Vagina (tissue), 2 donors: ENCODE data around the gene CPLX1. TPM values are rescaled to one million over a fixed set of nuclear protein-coding genes. Genes with fewer than 3 reads are reported as not detected.

ENCODE experiments used
- DNase-seq, 2 donors: peaks; one replicate each; pipeline ENCODE4 v3.0.0-alpha.2; 2017; ENCODE audit errors: extremely low spot score in 2 of 2
- H3K27ac ChIP-seq: fragments of 200-600 bp; sonication (generic); one replicate; pipeline ENCODE4 v1.5.1; 2019
- H3K27me3 ChIP-seq: fragments of 200-600 bp; sonication (generic); one replicate; pipeline ENCODE4 v1.5.1; 2019
- H3K36me3 ChIP-seq, 2 donors: fragments of 200-600 bp; sonication (generic); one replicate each; pipeline ENCODE4 v1.5.1; 2017 to 2019
- H3K4me1 ChIP-seq: fragments of 200-600 bp; sonication (generic); one replicate; pipeline ENCODE4 v1.5.1; 2019
- H3K4me3 ChIP-seq, 2 donors: fragments of 200-600 bp; sonication (generic); 1 replicate in 1 of 2; 2 replicates in 1 of 2; pipeline ENCODE4 v1.5.1; 2016 to 2019
- H3K9me3 ChIP-seq: fragments of 200-600 bp; sonication (generic); one replicate; pipeline ENCODE4 v1.5.1; 2019
- POLR2A ChIP-seq, 2 donors: fragments of 450-650 bp; IDR thresholded peaks; one replicate each; pipeline ENCODE4 v1.6.1; 2017; ENCODE audit warnings: antibody characterized with exemption in 2 of 2, mild to moderate bottlenecking in 2 of 2, moderate library complexity in 2 of 2
- POLR2AphosphoS5 ChIP-seq, 2 donors: sonication (generic); formaldehyde crosslinking; IDR thresholded peaks; one replicate each; pipeline ENCODE4 v1.9.0; 2017; ENCODE audit warnings: antibody characterized with exemption in 2 of 2, mild to moderate bottlenecking in 2 of 2, low read depth in 1 of 2; ENCODE audit not compliant: insufficient read depth in 1 of 2
- intact Hi-C: fragments of 100-400 bp; cut with DNase I; formaldehyde crosslinking; loops from one replicate; pipeline ENCODE4 v1.15.1; 2023
- total RNA-seq: library from RNA; depleted of rRNA; stranded (reverse); fragments of >200 nt; gene quantifications from one replicate; pipeline ENCODE4 v1.2.3, GENCODE V29; 2016
- TF ChIP-seq, protein P1 (sequence below), 3 experiments: fragments of 450-650 bp in 2 of 3; fragments of 200-600 bp in 1 of 3; sonication (generic) in 1 of 3; IDR thresholded peaks; one replicate each; pipeline ENCODE4 v1.5.1; 2017 to 2019; ENCODE audit warnings: antibody characterized with exemption in 3 of 3, mild to moderate bottlenecking in 2 of 3, moderate library complexity in 2 of 3

Gene CPLX1
- total RNA-seq, 1 donor from 2014 or later: 0.98 TPM

GRCh38 chr4:795726-796119 is 30.2 kb downstream of the CPLX1 start:
- intact Hi-C loops: no loop called here
- Histone ChIP-seq H3K4me3 (peak overlapping the region in 1 of 2 donors; percentile 41), H3K36me3 (no peaks in the 10 kb centered on the region), H3K9me3 (no peaks in the 10 kb centered on the region), H3K27me3 (no peaks in the 10 kb centered on the region), H3K4me1 (peaks cover 24% of the 10 kb centered on the region), H3K27ac (no peak overlapping the region)
- TF ChIP-seq POLR2AphosphoS5 (IDR thresholded peaks at IDR 0.05; ENCODE audit: insufficient read depth in 1 of 2, low read depth in 1 of 2) (no peak), POLR2A (IDR thresholded peaks at IDR 0.05) (no peak)
- TF ChIP-seq, protein P1, sequence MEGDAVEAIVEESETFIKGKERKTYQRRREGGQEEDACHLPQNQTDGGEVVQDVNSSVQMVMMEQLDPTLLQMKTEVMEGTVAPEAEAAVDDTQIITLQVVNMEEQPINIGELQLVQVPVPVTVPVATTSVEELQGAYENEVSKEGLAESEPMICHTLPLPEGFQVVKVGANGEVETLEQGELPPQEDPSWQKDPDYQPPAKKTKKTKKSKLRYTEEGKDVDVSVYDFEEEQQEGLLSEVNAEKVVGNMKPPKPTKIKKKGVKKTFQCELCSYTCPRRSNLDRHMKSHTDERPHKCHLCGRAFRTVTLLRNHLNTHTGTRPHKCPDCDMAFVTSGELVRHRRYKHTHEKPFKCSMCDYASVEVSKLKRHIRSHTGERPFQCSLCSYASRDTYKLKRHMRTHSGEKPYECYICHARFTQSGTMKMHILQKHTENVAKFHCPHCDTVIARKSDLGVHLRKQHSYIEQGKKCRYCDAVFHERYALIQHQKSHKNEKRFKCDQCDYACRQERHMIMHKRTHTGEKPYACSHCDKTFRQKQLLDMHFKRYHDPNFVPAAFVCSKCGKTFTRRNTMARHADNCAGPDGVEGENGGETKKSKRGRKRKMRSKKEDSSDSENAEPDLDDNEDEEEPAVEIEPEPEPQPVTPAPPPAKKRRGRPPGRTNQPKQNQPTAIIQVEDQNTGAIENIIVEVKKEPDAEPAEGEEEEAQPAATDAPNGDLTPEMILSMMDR (IDR thresholded peaks at IDR 0.05): no peak
- DNase-seq: no peak

GRCh38 chr4:794900-795725 is 30.8 kb downstream of the CPLX1 start:
- no peaks in the 10 kb centered on the region for H3K27me3 ChIP-seq
- TF ChIP-seq POLR2A (IDR thresholded peaks at IDR 0.05): no peak
- TF ChIP-seq, protein P1 (IDR thresholded peaks at IDR 0.05): no peak
- no peak for TF ChIP-seq POLR2AphosphoS5 (IDR thresholded peaks at IDR 0.05; ENCODE audit: insufficient read depth in 1 of 2, low read depth in 1 of 2)

GRCh38 chr4:793941-794621 is 31.8 kb downstream of the CPLX1 start:
- Histone ChIP-seq H3K27ac (no peak overlapping the region), H3K4me3 (no peak overlapping the region), H3K9me3 (no peaks in the 10 kb centered on the region), H3K4me1 (peaks cover 24% of the 10 kb centered on the region), H3K36me3 (no peaks in the 10 kb centered on the region), H3K27me3 (no peaks in the 10 kb centered on the region)
- DNase-seq: no peak
- intact Hi-C loops: no loop called here
- TF ChIP-seq POLR2A (IDR thresholded peaks at IDR 0.05): no peak
- TF ChIP-seq, protein P1 (IDR thresholded peaks at IDR 0.05): no peak
- no peak for TF ChIP-seq POLR2AphosphoS5 (IDR thresholded peaks at IDR 0.05; ENCODE audit: insufficient read depth in 1 of 2, low read depth in 1 of 2)

More at GRCh38 chr4:794900-795725, 30.8 kb downstream of the CPLX1 start:
- Histone ChIP-seq H3K4me1 (peaks cover 24% of the 10 kb centered on the region), H3K36me3 (no peaks in the 10 kb centered on the region), H3K4me3 (peak overlapping the region in 1 of 2 donors; percentile 41), H3K27ac (no peak overlapping the region), H3K9me3 (no peaks in the 10 kb centered on the region)
- intact Hi-C loops: no loop called here
- no peak for DNase-seq

GRCh38 chr4:793093-793861 is 32.7 kb downstream of the CPLX1 start:
- H3K36me3 ChIP-seq: no peaks in the 10 kb centered on the region
- no peaks in the 10 kb centered on the region for H3K27me3 ChIP-seq
- intact Hi-C loops: no loop called here
- no peaks in the 10 kb centered on the region for H3K9me3 ChIP-seq
- DNase-seq: no peak
- TF ChIP-seq, protein P1 (IDR thresholded peaks at IDR 0.05): no peak
- no peak for TF ChIP-seq POLR2AphosphoS5 (IDR thresholded peaks at IDR 0.05; ENCODE audit: insufficient read depth in 1 of 2, low read depth in 1 of 2)
- no peak for TF ChIP-seq POLR2A (IDR thresholded peaks at IDR 0.05)
- no peak overlapping the region for H3K27ac ChIP-seq
- H3K4me1 ChIP-seq: peaks cover 24% of the 10 kb centered on the region
- H3K4me3 ChIP-seq: no peak overlapping the region
